GM12878 (cell line): ENCODE data around the gene PPFIBP1. TPM values are rescaled to one million over a fixed set of nuclear protein-coding genes. Genes with fewer than 3 reads are reported as not detected.
"Not testable (repeated sequence)": the region's sequence is repeated elsewhere in the genome, so short reads cannot be mapped to it uniquely, and the experiment has no call there.

ENCODE experiments used
- ATAC-seq: fragments of 200-7000 bp; cut with Tn5 transposase; 3 replicates; pipeline ENCODE4 v1.9.1; 2020; ENCODE audit warnings: mild to moderate bottlenecking, moderate library complexity
- BruUV-seq: library from RNA; stranded (reverse); fragments of 400-500 nt; replicated peaks from 2 replicates; lab custom pipeline; 2021; lab: Mats Ljungman, UMichigan
- CTCF ChIA-PET: fragments of 300-600 bp; sonication (Branson Sonifier 250); formaldehyde crosslinking; extraction: SDS; loops from one replicate; lab custom pipeline; 2021; ENCODE audit warnings: inconsistent platforms; lab: Yijun Ruan, JAX
- POLR2A ChIA-PET: fragments of 350-600 bp; formaldehyde crosslinking; extraction: SDS; loops from one replicate; lab custom pipeline; 2021; ENCODE audit warnings: inconsistent platforms; lab: Charles Lee
- RAD21 ChIA-PET: fragments of 300-600 bp; sonication (Branson Sonifier 250); formaldehyde crosslinking; loops from one replicate; lab custom pipeline; 2023; ENCODE audit warnings: antibody characterized with exemption; ENCODE audit not compliant: unreplicated experiment; lab: Charles Lee
- SMC1A ChIA-PET: fragments of 300-600 bp; sonication (Branson Sonifier 250); formaldehyde crosslinking; loops from one replicate; lab custom pipeline; 2023; ENCODE audit not compliant: unreplicated experiment, uncharacterized antibody; lab: Charles Lee
- DNase-seq: peaks from one replicate; pipeline ENCODE4 v3.0.0-alpha.2; 2011; ENCODE audit warnings: low read depth, low spot score
- FAIRE-seq: peaks from 3 replicates; lab custom pipeline; 2011; peaks lifted over from hg19 to GRCh38; lab: Jason Lieb, UNC
- H2AFZ ChIP-seq: 2 replicates; pipeline ENCODE4 v1.6.0; 2011; ENCODE audit warnings: low read depth, low read length, control low read depth; ENCODE audit not compliant: control insufficient read depth
- H3K27ac ChIP-seq: 2 replicates; pipeline ENCODE4 v1.5.1; 2011; ENCODE audit warnings: control low read depth; ENCODE audit not compliant: control insufficient read depth, insufficient read depth
- H3K27me3 ChIP-seq, 2 experiments: replicated peaks in 1 of 2; 2 replicates each; pipeline versions ENCODE4 v1.6.0 to v1.6.1; 2011; ENCODE audit warnings: low read length in 1 of 2; ENCODE audit not compliant: control insufficient read depth in 2 of 2, insufficient read depth in 2 of 2
- H3K36me3 ChIP-seq, 2 experiments: 2 replicates each; pipeline ENCODE4 v1.5.1; 2011; ENCODE audit warnings: low read length in 1 of 2; ENCODE audit not compliant: control insufficient read depth in 2 of 2, insufficient read depth in 2 of 2
- H3K4me1 ChIP-seq: 2 replicates; pipeline ENCODE4 v1.6.1; 2011; ENCODE audit warnings: mild to moderate bottlenecking, low read length, moderate library complexity, mixed read lengths; ENCODE audit not compliant: control insufficient read depth, insufficient read depth
- H3K4me2 ChIP-seq: 2 replicates; pipeline ENCODE4 v1.6.0; 2011; ENCODE audit warnings: control low read depth; ENCODE audit not compliant: control insufficient read depth, insufficient read depth
- H3K4me3 ChIP-seq: fragments of 200-600 bp; sonication (generic); 2 replicates; pipeline ENCODE4 v1.5.1; 2016
- H3K79me2 ChIP-seq: 2 replicates; pipeline ENCODE4 v1.6.0; 2011; ENCODE audit warnings: low read length; ENCODE audit not compliant: control insufficient read depth, insufficient read depth
- H3K9ac ChIP-seq: 2 replicates; pipeline ENCODE4 v1.8.0; 2011; ENCODE audit warnings: low read length, control low read depth, mixed read lengths; ENCODE audit not compliant: control insufficient read depth, insufficient read depth
- H3K9me3 ChIP-seq: replicated peaks from 3 replicates; pipeline ENCODE4 v1.5.1; 2011; ENCODE audit warnings: mild to moderate bottlenecking, low read length; ENCODE audit not compliant: control insufficient read depth, insufficient read depth
- H4K20me1 ChIP-seq: 2 replicates; pipeline ENCODE4 v1.6.0; 2011; ENCODE audit not compliant: control insufficient read depth, insufficient read depth
- HDAC6 ChIP-seq: fragments of 200-600 bp; sonication (generic); IDR thresholded peaks from one replicate; pipeline ENCODE4 v1.8.0; 2017; ENCODE audit warnings: antibody characterized with exemption; ENCODE audit not compliant: unreplicated experiment
- RAD21 ChIP-seq: IDR thresholded peaks from 2 replicates; pipeline ENCODE4 v1.6.1; 2011; ENCODE audit warnings: mild to moderate bottlenecking, low read depth, low read length, moderate library complexity; ENCODE audit not compliant: insufficient read depth
- RB1 ChIP-seq: fragments of 450-650 bp; formaldehyde crosslinking; IDR thresholded peaks from 2 replicates; pipeline ENCODE4 v1.6.1; 2017; ENCODE audit warnings: mild to moderate bottlenecking, borderline replicate concordance
- SIX5 ChIP-seq: IDR thresholded peaks from 2 replicates; pipeline ENCODE4 v1.6.1; 2011; ENCODE audit warnings: mild to moderate bottlenecking, low read depth, low read length, moderate library complexity; ENCODE audit not compliant: severe bottlenecking
- SREBF2 ChIP-seq: IDR thresholded peaks from 2 replicates; pipeline ENCODE4 v1.6.1; 2012; ENCODE audit warnings: mild to moderate bottlenecking, low read length
- STAT3 ChIP-seq: IDR thresholded peaks from 2 replicates; pipeline ENCODE4 v1.6.1; 2011; ENCODE audit warnings: low read depth, low read length, improper control_type of control experiment
- SUZ12 ChIP-seq: fragments of 200-600 bp; sonication (generic); IDR thresholded peaks from one replicate; pipeline ENCODE4 v1.6.1; 2018; ENCODE audit warnings: antibody characterized with exemption, mild to moderate bottlenecking; ENCODE audit not compliant: unreplicated experiment
- TCF3 ChIP-seq: IDR thresholded peaks from 2 replicates; pipeline ENCODE4 v1.6.1; 2012; ENCODE audit warnings: low read depth, mild to moderate bottlenecking, low read length, borderline replicate concordance; ENCODE audit not compliant: insufficient read depth
- ZBED1 ChIP-seq: IDR thresholded peaks from 2 replicates; pipeline ENCODE4 v1.6.1; 2016; ENCODE audit warnings: borderline replicate concordance
- WGBS: methylation state at CpG from one replicate; pipeline ENCODE4 v1.1.6; 2016; ENCODE audit warnings: low lambda C conversion rate; ENCODE audit not compliant: insufficient replicate concordance, insufficient coverage; ENCODE audit errors: missing lambda C conversion rate; 5-methylcytosine and 5-hydroxymethylcytosine counted together
- in situ Hi-C: fragments of 300-500 bp; cut with MboI; formaldehyde crosslinking; loops from 9 replicates; pipeline ENCODE4 v1.14.3; 2018; ENCODE audit warnings: mixed read lengths
- intact Hi-C: fragments of 100-400 bp; cut with micrococcal nuclease; formaldehyde crosslinking; loops from one replicate; pipeline ENCODE4 v1.14.2; 2022; ENCODE audit not compliant: unreplicated experiment
- polyA plus RNA-seq, 11 experiments: library from polyadenylated mRNA; depleted of rRNA in 4 of 11; unstranded in 6 of 11; stranded (reverse) in 5 of 11; fragments of >200 nt; fragmentation: Nextera tagmentation in 4 of 11; fragmentation: Illumina TruSeq in 1 of 11; extraction: Ambion mirVana in 4 of 11; extraction: Trizol in 1 of 11; gene quantifications; 1 replicate in 1 of 11; 2 replicates in 10 of 11; pipeline versions ENCODE4 v1.2.1 to v1.2.3, GENCODE V29; 2011 to 2016; ENCODE audit warnings: inconsistent platforms in 2 of 11, missing spikeins in 2 of 11, low read depth in 1 of 11
- total RNA-seq, 4 experiments: library from RNA; depleted of rRNA in 3 of 4; stranded (reverse); fragments of >200 nt in 3 of 4; fragmentation: Illumina TruSeq in 1 of 4; extraction: Trizol in 1 of 4; gene quantifications; 2 replicates each; pipeline versions ENCODE4 v1.2.1 to v1.2.3, GENCODE V29; 2013 to 2021
- TF ChIP-seq, protein P1 (sequence below): fragments of 450-650 bp; IDR thresholded peaks from 2 replicates; pipeline ENCODE4 v1.6.1; 2016; ENCODE audit warnings: mild to moderate bottlenecking
- TF ChIP-seq, protein P2 (sequence below): fragments of 450-650 bp; IDR thresholded peaks from 2 replicates; pipeline ENCODE4 v1.6.1; 2017; ENCODE audit warnings: mild to moderate bottlenecking, moderate library complexity

Gene PPFIBP1
- total and polyA plus RNA-seq, 10 of the 15 experiments (the other 5 are each of a cell fraction or from before 2014, with no cell fraction given): 0.47 to 7.8 (median 3.6) TPM

DNA sequence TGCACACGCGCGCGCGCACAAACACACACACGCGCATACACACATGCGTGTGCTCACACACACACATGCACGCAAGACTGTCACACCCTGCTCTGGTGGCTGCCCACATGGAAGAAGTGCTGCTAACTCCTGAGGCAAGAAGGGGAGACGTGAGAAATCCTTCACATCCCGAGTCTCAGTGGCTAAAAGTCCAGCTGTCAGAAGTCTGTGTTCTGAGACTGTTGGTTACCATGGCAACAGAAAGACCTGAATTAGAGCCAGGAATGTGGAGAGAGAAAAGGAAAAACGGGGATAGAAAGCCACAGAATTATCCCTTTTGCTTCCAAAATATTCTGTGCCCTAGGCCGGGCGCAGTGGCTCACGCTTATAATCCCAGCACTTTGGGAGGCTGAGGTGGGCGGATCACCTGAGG, 71.2 kb downstream of the PPFIBP1 start:
- H3K4me2 ChIP-seq: no peak overlapping the region
- H4K20me1 ChIP-seq: no peaks in the 10 kb centered on the region
- H3K4me3 ChIP-seq: no peak overlapping the region
- H3K27ac ChIP-seq: no peak overlapping the region
- FAIRE-seq (no peak), DNase-seq (no peak), ATAC-seq (no peak)
- in situ Hi-C loops: no loop called here
- H3K36me3 ChIP-seq: peaks cover 0 to 4% of the 10 kb centered on the region in 2 experiments; a peak in 1 of 4 replicates
- TF ChIP-seq SIX5 (no peak), RAD21 (no peak), STAT3 (no peak), ZBED1 (no peak), HDAC6 (no peak), RB1 (no peak), TCF3 (no peak), SUZ12 (no peak), SREBF2 (no peak)
- TF ChIP-seq, protein P1, sequence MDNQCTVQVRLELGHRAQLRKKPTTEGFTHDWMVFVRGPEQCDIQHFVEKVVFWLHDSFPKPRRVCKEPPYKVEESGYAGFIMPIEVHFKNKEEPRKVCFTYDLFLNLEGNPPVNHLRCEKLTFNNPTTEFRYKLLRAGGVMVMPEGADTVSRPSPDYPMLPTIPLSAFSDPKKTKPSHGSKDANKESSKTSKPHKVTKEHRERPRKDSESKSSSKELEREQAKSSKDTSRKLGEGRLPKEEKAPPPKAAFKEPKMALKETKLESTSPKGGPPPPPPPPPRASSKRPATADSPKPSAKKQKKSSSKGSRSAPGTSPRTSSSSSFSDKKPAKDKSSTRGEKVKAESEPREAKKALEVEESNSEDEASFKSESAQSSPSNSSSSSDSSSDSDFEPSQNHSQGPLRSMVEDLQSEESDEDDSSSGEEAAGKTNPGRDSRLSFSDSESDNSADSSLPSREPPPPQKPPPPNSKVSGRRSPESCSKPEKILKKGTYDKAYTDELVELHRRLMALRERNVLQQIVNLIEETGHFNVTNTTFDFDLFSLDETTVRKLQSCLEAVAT: no peak
- TF ChIP-seq, protein P2, sequence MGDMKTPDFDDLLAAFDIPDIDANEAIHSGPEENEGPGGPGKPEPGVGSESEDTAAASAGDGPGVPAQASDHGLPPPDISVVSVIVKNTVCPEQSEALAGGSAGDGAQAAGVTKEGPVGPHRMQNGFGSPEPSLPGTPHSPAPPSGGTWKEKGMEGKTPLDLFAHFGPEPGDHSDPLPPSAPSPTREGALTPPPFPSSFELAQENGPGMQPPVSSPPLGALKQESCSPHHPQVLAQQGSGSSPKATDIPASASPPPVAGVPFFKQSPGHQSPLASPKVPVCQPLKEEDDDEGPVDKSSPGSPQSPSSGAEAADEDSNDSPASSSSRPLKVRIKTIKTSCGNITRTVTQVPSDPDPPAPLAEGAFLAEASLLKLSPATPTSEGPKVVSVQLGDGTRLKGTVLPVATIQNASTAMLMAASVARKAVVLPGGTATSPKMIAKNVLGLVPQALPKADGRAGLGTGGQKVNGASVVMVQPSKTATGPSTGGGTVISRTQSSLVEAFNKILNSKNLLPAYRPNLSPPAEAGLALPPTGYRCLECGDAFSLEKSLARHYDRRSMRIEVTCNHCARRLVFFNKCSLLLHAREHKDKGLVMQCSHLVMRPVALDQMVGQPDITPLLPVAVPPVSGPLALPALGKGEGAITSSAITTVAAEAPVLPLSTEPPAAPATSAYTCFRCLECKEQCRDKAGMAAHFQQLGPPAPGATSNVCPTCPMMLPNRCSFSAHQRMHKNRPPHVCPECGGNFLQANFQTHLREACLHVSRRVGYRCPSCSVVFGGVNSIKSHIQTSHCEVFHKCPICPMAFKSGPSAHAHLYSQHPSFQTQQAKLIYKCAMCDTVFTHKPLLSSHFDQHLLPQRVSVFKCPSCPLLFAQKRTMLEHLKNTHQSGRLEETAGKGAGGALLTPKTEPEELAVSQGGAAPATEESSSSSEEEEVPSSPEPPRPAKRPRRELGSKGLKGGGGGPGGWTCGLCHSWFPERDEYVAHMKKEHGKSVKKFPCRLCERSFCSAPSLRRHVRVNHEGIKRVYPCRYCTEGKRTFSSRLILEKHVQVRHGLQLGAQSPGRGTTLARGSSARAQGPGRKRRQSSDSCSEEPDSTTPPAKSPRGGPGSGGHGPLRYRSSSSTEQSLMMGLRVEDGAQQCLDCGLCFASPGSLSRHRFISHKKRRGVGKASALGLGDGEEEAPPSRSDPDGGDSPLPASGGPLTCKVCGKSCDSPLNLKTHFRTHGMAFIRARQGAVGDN: no peak
- H3K4me1 ChIP-seq: peaks cover 4% of the 10 kb centered on the region
- CTCF ChIA-PET: no interaction called here
- no peaks in the 10 kb centered on the region for H3K27me3 ChIP-seq
- POLR2A ChIA-PET: no interaction called here
- intact Hi-C loops: no loop called here
- 87% methylated on average over 16 of the region's 16 CpGs for WGBS
- no peak overlapping the region for H2AFZ ChIP-seq
- no peak overlapping the region for H3K9ac ChIP-seq
- no peaks in the 10 kb centered on the region for H3K79me2 ChIP-seq
- peaks cover 4% of the 10 kb centered on the region; the same call in 2 of the 3 replicates for H3K9me3 ChIP-seq
- SMC1A ChIA-PET: no interaction called here
- no TSS peak for BruUV-seq
- RAD21 ChIA-PET: no interaction called here

DNA sequence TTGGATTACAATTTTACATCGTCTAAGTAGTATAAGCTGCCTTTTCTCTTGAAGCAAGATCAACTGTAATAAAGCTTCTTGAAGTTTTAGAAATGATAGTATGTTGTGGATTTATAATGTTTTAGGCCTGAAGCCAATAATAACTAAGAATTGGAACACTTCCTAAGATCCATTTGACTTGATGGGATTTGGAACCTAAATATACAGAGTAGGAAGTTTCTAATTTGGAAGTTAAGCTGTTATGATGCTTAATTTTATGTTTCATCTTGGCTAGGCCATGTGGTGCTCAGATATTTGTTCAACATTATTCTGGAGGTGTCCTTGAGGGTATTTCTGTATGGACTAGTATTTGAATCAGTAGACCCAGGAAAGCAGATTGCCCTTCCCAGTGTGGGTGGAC, 74.9 kb downstream of the PPFIBP1 start:
- DNase-seq, H3K9ac ChIP-seq, SMC1A ChIA-PET, H3K9me3 ChIP-seq, BruUV-seq, H3K79me2 ChIP-seq, in situ Hi-C loops, POLR2A ChIA-PET, H3K27me3 ChIP-seq, H3K36me3 ChIP-seq, intact Hi-C loops, H3K4me2 ChIP-seq, H4K20me1 ChIP-seq, H3K27ac ChIP-seq, H3K4me3 ChIP-seq, ATAC-seq, FAIRE-seq, CTCF ChIA-PET, H2AFZ ChIP-seq, H3K4me1 ChIP-seq: not testable (repeated sequence)
- WGBS: 95% methylated on average over 1 of the region's 1 CpG
- RAD21 ChIA-PET: interaction anchor here (1.5 kb wide), 1 partner anchor 29 kb away, joined by 3 read pairs; no protein-coding TSS in a partner anchor
